Muscle of back (tissue), 13 donors: ENCODE results near the gene MYBPC2. TPM values are rescaled to one million over a fixed set of nuclear protein-coding genes. Genes with fewer than 3 reads are reported as not detected.
A peak's percentile ranks its signal among the peaks of the same experiment; 100 is the strongest.
"Not testable (repeated sequence)": the region's sequence is repeated elsewhere in the genome, so short reads cannot be mapped to it uniquely, and the experiment has no call there.

Source experiments
- DNase-seq, 3 donors: peaks; one replicate each; pipeline versions ENCODE4 v3.0.0 to v3.0.0-alpha.2; 2013
- long read RNA-seq, 9 donors: transcript quantifications; one replicate each; lab custom pipeline, GENCODE V29; 2026
- polyA plus RNA-seq, 10 donors: library from polyadenylated mRNA; unstranded; fragments of 120-200 nt; gene quantifications; one replicate each; pipeline ENCODE4 v1.2.1, GENCODE V29; 2013; ENCODE audit not compliant: insufficient read length in 10 of 10

Gene MYBPC2
- 100 to 1,000 TPM in 1 of 10 donors, 10 to 100 TPM in 9; 25.1 to 132 (median 42.4) TPM for polyA plus RNA-seq
- long read RNA-seq, donor 1, transcript MYBPC2-202 (2 exons, 427 nt), result major isoform, 10 of 20 reads
- long read RNA-seq, donor 1, transcript MYBPC2-201 (28 exons, 3,593 nt), result minor isoform, 5 of 20 reads
- long read RNA-seq, donor 1, partial matches to known transcripts, result 5 of 20 reads
- long read RNA-seq, donor 1, other reads (novel, unspliced or antisense), result 0 of 20 reads
- long read RNA-seq, donor 2, transcript MYBPC2-202 (2 exons, 427 nt), result major isoform, 5 of 176 reads
- long read RNA-seq, donor 2, partial matches to known transcripts, result 169 of 176 reads
- long read RNA-seq, donor 2, other reads (novel, unspliced or antisense), result 0 of 176 reads
- long read RNA-seq, donor 3, result 0 reads
- long read RNA-seq, donor 4, partial matches to known transcripts, result 0 of 9 reads
- long read RNA-seq, donor 4, other reads (novel, unspliced or antisense), result 6 of 9 reads
- long read RNA-seq, donor 5, partial matches to known transcripts, result 5 of 11 reads
- long read RNA-seq, donor 5, other reads (novel, unspliced or antisense), result 0 of 11 reads
- long read RNA-seq, donor 6, partial matches to known transcripts, result 0 of 2 reads
- long read RNA-seq, donor 6, other reads (novel, unspliced or antisense), result 0 of 2 reads
- long read RNA-seq, donor 7, partial matches to known transcripts, result 13 of 16 reads
- long read RNA-seq, donor 7, other reads (novel, unspliced or antisense), result 0 of 16 reads
- long read RNA-seq, donor 8, partial matches to known transcripts, result 0 of 2 reads
- long read RNA-seq, donor 8, other reads (novel, unspliced or antisense), result 0 of 2 reads
- long read RNA-seq, donor 9, result 0 reads

DNA sequence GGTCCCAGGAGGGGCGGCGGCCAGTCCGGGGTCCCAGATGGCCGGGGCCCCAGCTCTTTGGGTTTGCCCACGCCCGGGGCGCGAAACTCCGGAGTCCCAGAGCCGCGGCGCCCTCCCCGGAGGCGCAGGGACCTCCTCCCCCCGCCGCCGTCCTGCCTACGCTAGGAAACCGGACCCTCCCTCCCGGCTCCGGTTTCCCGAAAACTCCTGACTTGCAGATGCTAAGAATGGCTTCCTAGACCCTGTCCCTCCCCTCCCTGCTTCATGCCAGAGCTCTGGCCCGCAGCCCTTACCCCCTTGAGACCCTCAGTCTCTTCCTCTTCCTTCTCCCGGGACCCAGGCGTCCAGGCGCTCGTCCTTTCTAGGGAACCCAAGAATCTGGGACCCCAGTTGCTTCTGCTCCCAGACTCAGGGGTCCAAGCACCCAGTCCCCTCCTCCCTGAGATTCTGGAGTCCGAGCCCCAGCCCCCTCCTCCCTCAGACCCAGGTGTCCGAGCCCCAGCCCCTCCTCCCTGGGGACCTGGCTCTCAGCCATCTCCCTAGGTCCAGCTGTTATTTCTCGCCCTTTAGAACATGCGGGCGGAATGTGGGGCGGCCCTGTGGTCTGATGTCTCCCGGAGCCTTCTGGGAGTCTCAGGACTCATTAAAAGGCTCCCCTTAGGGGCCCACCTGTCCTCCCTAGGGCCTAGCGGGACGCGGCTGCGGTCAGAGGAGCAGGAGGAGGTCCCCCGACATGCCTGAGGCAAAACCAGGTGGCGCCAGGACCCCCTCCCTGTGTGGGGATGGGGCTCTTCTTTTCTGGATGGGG, at the start of gene MYBPC2:
TSS of gene MYBPC2 (plus strand) at position 672 of the 808 bp plus-strand sequence. CDS start at position 734, 62 bp downstream.
- peak; percentile 54 to 80 (median 64) for DNase-seq

DNA sequence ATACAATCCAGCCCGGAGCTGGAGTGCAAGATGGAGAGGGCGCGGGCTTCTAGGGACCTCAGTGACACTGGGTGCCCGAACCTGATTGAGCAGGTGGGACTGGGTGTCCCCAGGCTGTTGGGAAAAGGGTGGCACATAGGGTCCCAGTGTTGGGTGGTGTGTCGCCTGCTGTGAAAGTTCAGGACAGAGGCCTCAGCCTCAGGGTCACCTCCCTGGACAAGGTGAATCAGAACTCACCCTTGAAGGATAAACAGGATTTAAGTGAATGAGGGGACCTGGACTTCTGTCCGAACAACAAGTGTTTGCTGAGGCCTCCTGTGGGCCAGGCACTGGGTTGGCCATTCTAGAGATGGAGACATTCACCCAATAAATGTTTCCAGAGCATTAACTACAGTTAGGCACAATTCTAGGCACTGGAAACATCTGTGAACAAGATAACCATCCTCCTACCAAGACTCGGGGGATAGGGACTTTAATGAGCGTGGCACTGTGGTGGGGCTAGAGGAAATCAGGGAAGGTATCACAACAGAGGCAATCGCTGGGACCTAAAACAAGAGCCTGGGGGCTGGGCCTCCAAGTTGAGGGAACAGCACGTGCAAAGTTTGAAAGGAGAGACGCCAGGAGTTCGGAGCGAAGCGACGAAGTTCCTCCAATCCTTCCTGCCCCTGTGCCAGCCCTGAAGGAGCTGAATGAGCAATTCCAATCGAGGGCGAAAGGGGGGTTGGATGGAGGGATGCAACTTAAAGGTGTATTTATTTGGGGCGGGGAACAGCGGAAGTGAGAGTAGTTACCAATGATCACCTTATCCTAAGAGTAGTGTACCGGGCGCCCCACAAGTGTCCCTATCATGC, 49.5 kb upstream of the MYBPC2 start:
- no peak for DNase-seq

DNA sequence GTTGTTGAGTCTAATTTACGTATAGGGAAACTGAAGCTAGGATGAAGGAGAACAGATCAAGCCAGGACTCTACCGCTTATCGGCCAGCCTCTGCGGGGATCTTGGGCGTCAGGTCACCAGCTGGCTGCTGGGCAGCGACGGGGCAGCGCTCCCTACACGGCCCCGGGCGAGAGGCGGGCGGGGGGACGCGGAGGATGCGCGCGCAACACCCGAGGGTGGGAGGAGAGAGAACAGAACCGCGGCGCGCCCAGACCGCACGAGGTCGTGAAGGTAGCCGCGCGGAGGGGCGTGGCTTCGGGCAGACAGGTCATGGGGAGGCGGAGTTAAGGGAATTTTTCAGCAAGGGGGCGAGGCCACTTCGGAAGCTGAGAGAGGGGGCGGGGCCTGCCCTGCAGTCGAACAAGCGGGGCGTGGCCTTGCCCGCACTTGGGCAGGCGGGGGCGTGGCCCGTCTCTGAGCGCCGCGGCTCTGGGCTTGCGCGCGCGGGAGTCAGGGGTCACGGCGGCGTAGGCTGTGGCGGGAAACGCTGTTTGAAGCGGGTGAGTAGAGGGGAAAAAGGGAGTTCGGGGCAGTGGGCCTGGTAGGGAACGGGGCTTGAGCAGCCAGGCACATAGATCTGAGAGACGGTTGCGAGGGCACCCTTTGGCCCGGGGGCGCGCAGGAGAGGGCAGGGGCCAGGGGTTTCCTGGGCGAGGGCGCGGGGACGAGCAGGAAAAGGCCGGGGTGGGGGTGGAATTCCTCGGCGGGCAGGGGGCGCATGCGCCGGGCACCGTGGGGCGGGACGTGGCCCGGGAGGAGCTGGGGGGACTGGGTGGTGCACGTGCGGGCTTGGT, 48.6 kb upstream of the MYBPC2 start, which contains the start of gene POLD1:
TSS of gene POLD1 (plus strand) at position 496 of the 833 bp plus-strand sequence. CDS start 14,505 bp downstream, outside the sequence.
- DNase-seq, result peak; percentile 95 to 97 (median 95)

DNA sequence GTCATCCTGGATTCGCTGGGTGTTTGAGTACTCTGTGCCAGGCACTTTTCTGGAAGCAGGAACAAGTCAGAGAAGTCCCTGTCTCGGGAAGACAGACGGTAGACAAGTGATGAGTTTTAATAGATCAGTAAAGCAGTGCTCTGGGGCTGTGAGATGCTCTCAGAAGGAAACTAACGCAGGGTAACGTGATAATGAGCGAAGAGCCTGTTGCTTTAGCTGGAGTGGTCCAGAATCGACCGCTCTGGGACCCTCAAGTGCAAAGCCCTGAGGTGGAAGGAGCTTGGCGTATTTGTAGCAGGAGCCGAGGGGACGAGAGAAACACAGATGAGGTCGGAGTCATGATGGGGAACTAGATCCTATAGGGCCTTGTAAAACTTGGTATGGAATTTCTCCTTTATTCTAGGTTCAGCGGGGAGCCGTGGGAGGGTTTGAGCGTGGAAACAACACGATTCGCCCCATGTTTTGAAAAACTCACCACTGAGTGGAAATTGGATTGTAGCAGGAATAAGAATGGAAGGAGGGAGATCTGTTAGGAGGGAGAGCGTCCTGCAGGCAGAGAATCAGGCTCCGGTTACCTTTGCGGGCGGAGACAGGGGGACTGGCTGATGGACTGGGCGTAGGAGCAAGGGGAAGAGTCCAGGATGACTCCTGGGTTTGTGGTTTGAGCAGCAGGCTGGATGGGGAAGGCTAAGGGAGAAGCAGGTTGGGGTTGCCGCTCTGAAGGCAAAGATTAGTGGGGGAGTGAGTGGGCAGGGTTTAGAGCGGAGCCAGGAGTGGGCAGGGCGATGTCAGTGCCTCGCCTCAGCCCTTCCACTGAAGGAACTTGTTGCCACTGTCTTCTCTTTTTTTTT, 47.8 kb upstream of the MYBPC2 start:
- DNase-seq, result no peak

DNA sequence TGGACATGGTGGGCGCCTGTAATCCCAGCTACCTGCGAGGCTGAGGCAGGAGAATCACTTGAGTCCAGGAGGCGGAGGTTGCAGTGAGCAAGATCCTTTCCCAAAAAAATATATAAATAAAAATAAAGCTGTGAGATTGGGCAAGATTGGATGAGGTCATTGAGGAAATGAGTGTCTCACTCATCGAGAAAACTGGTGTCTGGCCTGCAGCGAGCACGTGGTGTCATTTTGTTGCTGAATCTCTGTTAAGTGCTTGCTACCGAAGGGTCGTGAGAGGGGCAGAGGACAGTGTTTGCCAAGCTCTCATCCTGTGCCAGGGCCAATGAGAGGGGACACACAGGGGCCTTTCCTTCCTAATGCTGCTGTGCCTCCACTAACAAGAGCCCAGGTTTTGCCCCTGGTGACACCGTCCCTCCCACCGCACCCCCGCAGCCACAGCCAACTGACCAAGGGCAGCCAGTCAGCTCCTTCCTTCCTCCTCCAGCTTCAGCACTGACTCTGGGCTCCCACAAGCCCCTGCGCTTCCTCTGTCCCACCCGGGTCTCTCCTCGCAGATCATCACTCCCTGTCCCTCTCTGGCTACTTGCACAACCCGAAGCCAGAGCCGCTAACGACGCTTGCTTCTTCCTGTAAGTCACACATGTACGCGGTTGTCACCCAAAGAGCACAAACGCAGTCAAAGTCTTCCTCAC, 45.4 kb upstream of the MYBPC2 start:
- no peak for DNase-seq

DNA sequence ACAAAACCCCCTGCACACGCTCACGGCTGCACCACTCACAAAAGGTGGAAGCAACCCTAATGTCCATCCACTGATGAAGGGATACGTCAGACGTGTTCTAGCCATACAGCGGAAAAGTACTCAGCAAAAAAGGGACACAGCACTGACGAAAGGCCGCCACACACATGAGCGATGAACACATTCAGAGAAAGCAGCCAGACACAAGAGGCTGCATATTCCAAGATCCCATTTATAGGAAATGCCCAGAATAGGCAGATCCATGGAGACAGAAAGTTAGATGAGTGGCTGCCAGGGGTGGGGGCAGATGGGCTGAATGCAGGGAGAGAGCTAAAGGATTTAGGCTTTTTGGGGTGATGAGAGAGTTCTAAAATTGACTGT, 44.8 kb upstream of the MYBPC2 start:
- DNase-seq, result no peak

DNA sequence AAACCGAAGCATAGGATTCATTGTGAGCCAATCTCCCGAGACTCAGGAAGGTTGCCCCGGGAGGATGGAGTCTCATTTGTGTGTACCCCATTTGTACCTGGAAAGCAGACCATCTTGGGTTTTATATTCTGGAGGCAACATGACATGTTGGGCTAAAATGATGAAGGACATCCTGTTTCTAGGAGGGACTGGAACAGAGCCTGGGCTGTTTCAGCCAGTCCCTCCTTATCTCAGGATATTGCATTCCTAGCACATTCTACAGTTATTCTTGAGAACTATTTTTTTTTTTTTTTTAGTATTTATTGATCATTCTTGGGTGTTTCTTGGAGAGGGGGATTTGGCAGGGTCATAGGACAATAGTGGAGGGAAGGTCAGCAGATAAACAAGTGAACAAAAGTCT, 42.4 kb upstream of the MYBPC2 start:
- not testable (repeated sequence) for DNase-seq

DNA sequence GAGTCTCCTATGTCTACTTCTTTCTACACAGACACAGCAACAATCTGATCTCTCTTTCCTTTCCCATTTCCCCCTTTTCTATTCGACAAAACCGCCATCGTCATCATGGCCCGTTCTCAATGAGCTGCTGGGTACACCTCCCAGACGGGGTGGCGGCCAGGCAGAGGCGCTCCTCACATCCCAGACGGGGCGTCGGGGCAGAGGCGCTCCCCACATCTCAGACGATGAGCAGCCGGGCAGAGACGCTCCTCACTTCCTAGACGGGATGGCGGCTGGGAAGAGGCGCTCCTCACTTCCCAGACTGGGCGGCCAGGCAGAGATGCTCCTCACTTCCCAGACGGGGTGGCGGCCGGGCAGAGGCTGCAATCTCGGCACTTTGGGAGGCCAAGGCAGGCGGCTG, 41.7 kb upstream of the MYBPC2 start:
- not testable (repeated sequence) for DNase-seq

DNA sequence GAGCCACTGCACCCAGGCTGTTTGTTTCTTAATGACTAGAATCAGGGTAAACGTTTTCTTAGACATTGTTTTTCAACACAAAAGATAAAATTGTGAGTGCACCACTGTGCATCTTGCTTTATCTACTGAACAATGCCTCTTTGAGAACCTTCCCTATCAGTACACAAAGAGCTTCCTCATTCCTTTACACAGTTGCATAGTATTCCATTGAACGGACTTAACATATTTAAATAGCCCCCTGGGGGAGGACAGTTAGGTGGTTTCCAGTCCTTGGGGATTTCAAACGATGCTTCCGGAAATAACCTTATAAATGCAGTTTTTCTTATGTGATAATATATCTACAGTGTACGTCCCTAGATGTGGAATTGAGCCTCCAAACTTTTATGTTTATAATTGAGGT, 39.9 kb upstream of the MYBPC2 start:
- no peak for DNase-seq

DNA sequence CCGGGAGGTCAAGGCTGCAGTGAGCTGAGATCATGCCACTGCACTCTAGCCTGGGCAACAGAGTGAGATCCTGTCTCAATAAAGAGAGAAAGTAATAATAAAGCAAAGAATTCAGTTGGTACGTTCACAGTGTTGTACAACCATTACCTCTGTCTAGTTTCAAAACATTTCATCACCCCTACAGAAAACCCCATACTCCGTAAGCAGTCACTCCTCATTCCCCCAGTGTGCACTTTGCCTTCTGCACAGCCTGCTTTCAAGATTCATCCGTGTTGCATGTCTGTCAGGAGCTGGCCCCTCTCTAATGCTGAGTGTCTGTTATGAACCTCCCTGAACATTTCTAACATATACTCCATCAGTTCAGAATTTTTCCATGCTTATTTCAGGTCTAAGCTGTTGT, 39.1 kb upstream of the MYBPC2 start:
- no peak for DNase-seq

DNA sequence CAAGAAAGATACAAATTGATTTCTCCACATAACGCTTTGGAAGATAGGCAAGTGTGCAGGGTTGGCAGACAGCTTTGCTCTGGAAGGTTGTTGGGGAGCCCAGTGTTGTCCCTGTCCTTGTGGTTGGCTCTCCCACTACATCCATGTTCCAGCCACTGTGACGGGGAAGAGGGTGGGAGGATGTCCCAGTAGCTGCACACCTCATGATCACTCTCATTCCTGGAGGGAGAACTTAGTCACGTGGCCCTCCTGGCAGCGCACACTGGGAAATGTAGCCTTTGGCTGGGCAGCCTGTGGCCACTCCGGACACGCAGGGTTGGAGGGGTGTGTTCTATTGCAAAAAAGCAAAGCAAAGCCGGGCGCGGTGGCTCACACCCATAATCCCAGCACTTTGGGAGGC, 38.7 kb upstream of the MYBPC2 start:
- DNase-seq, result no peak

DNA sequence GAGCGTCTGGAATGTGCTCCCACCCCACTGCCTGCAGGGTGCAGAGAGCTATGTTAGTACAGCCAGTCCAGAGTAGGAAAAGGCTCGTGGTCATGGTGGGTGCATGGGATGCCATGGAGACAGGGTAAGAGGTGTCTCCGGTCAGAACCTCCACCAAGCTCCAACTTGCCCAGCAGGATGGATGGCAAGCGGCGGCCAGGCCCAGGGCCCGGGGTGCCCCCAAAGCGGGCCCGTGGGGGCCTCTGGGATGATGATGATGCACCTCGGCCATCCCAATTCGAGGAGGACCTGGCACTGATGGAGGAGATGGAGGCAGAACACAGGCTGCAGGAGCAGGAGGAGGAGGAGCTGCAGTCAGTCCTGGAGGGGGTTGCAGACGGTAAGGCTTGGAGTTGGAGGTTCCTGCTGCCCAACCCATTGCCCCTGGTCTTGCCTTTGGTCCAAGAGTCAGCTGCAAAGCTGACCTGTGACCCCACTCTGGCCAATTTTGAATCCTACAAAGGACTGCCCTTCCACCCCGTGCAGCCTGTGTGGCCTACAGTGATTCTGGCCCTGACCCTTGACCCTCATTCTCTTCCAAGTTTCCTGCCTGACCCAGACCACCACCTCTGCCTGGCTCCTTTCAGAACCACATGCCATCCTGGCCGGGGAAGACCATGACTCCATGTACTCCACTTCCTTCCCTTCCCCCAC, 33.9 kb upstream of the MYBPC2 start:
- DNase-seq, result no peak

DNA sequence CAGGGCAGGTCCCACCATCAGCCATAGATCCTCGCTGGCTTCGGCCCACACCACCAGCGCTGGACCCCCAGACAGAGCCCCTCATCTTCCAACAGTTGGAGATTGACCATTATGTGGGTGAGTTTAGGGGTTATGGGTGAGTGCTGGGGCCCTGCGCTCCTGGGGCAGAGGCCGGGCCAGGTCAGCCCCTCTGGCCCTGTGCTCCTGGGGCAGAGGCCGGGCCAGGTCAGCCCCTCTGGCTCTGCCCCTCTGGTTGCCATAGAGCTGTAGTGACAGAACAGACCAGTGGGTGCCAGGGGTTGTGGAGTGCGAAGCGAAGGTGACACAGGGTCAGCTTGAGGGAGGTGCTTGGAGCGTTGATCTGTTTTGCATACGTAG, 33.3 kb upstream of the MYBPC2 start:
- DNase-seq, result no peak

DNA sequence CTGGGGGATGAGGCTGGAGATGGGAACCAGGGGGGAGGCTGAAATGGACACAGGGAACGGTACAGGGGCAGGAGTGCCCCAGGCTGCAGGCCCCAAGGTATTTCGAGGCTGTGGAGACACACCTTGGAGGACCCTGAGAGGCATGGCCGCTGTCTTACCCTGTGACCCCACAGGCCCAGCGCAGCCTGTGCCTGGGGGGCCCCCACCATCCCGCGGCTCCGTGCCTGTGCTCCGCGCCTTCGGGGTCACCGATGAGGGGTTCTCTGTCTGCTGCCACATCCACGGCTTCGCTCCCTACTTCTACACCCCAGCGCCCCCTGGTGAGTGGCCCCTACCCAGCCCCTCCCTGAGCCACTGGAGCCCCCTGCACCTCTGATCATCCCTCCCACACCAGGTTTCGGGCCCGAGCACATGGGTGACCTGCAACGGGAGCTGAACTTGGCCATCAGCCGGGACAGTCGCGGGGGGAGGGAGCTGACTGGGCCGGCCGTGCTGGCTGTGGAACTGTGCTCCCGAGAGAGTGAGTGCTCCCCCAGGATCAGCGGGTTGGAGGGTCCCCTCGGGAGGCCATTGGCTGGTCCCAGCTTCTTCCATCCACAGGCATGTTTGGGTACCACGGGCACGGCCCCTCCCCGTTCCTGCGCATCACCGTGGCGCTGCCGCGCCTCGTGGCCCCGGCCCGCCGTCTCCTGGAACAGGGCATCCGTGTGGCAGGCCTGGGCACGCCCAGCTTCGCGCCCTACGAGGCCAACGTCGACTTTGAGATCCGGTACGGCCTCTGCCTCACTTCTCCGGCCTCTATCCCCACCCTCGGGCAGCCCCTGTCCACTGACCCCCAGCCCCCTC, 30.9 kb upstream of the MYBPC2 start:
- no peak for DNase-seq

DNA sequence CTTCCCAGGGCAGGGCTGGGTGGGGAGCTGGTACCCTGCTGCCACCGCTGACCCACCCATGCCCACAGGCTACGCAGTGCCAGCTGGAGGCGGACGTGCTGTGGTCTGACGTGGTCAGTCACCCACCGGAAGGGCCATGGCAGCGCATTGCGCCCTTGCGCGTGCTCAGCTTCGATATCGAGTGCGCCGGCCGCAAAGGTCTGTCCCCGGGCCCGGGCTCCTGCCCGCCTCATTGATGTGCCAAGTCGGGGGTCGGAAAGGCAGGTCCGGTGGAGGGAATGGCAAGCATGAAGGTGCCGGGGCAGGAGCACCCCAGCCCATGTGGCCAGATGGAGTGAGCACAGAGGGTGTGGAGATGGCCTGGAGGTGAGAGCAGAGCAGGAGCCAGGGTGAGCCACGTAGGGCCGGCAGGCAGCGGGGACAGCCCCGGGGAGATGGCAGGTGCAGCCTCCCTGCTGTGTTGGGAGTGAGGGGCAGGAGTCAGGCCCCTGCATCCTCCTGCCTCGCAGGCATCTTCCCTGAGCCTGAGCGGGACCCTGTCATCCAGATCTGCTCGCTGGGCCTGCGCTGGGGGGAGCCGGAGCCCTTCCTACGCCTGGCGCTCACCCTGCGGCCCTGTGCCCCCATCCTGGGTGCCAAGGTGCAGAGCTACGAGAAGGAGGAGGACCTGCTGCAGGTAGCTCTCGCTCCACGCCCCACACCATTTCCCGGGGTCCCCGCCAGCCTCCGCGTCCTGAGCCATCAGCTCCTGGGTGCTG, 30.0 kb upstream of the MYBPC2 start:
- DNase-seq, result no peak
